AML-193 (cell line): ENCODE results near the gene WWOX.

Experiments
- DNase-seq, 2 experiments: peaks; one replicate each; lab custom pipeline; 2025; lab: John Stamatoyannopoulos, UW

The WWOX gene

DNA sequence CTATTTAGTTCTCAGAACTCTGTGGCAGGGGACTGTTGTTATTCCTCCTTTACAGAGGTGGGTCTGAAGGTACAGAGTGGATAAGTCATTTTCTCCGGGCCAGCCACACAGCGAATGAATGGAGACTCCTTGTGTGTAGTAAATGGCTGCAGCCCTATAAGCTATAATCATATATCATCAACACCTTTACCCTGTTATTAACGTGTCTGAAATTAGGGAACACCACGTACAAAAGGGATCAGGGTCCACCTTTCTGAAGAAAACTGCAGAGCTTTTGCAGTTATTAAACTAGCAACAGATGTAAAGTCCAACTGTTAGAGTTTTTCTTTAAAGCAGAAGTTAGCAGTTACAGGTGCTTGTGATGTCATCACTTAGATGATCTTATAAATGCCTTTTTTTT lies 804.4 kb downstream of the WWOX start:
- no peak for DNase-seq

DNA sequence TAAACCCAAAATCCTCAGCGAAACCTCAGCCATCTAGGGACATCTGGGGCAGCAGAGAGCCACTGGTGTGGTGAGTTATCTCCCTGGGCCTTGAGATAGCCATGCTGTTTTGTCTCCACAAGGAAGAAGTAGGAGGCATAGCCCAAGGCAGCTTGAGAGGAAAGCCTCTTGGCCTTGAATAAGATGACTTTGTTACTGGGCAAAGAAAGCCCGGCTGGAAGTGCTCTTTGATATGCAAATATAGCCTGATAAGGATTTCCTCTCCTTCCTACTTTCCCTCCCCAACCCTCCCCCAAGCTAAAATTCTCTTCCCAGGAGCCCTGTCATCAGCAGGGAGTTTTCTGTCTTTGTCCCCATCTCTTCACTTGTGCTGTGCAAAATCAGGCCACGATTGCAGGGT lies 806.7 kb downstream of the WWOX start:
- no peak for DNase-seq

- DNase-seq = no peak
Measured at GRCh38 chr16:78909226-78909625, 809.8 kb downstream of the WWOX start.

DNA sequence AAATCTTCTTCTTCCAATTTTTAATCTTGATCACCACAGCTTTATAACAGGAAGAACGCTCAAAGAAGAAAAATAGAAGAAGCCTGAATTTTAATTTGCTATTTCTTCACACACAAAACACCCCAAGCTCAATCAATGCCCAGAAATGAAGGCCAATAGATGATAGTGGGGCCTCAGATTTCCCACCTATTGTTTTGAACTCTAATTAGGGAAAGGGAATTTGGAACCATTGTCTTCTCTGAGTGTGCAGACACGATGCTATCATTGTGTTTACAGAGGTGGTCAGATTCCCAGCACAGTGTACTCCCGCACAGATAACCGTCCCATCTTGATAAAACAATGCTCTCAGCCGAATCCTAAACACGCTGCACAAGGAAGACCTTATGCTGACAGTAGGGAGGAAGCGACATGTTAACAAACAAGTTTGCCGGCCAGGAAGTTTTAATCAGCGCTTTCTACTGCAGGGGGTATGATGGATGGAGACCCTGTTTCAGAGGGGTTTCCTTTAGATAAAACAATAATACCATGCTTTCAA lies 816.4 kb downstream of the WWOX start:
- DNase-seq = no peak

DNA sequence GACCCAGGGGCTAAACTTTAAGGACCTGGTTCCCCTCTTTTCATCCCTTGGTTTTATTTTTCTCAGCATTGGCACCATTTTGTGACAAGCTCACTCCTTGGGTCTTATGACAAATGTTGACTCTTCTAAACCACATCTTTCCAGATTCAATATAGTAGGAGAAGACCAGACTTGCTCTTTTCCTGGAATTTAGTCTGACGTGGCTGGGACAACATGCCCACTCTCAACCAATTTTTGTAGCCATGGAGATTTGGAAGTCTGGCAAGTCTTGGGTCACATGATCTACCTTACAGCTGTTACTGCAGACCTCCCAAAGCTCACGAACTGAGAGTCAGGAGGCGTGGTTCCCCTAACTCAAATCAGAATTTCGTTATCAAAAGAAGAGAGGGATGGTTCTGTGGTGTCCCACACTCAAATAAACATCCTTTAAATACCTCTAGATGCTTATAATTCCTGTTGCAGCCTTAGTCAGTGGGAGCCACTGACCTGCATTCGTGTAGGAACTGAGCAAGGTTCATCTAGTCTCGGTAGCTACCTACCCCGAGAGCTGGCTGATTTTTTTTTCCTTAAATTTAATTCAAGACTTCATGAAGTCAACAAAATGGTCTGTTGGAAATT lies 817.6 kb downstream of the WWOX start:
- DNase-seq = no peak

DNA sequence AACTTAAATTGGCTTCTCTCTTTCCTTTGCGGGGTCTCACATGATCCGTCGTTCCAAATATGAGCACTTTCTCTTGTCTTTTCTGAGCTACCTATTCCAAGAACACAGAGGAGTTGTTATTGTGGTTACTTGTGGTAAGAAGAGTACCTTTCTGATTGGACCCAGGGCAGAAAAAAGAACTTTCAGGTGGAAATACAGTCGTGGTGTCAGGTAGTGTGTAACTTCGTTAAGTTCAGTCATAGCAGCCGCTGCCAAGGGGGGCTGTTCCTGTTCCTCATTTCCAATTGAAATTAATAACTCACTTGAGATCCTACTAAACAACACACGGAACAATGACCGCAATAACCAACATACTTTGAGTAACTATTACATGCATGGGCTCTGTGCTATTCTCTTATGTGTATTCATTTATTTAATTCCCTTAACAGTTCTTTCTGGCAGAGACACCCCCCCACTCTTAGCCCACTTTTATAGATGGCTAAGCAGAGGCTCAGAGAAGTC lies 819.4 kb downstream of the WWOX start:
- no peak for DNase-seq

GRCh38 chr16:78919852-78920251 lies 820.4 kb downstream of the WWOX start:
- DNase-seq = no peak

DNA sequence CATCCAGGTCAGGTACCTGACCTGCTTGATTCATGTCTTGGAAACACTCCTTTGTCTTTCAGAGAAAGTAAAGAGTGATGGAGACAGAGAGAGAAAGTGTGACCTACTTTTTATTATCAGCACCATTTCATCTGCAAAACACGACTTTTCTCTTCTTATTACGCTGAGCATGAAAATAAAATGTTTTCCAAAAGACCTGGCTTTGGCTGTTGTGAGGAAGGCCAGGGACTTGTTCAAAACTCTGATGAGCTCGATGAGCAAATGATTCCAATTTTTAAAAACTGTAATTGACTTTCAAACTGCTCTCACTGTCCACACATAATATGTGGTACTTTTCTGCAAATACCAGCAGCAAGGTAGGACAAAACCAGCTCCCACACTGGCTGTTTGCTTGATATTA lies 821.2 kb downstream of the WWOX start:
- DNase-seq = no peak

DNA sequence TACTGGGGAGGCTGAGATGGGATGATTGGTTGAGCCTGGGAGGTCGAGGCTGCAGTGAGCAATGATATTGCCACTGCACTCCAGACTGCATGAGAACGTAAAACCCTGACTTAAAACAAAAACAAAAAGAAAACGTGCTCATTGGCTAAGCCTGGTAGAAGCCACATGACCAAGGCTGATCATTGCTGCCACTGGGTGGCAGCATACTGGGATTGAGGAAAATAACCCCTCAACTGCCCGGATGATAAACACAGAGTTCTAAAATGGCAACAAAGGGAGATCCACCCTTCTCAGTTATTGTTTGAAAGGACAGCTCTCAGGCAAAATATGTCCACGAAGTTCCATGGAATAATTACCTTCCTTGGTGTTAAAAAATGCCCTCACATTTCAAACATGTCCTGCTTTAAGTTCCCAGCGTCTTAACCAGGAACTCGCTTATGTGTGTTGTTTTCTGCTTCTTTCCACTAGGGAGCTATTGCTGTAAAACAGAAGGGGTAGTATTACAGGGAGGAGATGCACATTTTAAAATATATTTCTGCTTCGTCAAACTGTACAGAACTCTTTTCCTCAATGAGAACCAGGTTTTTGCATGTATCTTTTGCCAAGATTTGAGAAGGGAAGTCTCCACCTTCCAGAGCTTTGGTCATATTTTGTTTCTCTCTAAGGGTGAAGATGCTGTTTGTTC lies 825.8 kb downstream of the WWOX start:
- peak in 1 of 2 experiments; percentile 4 for DNase-seq

DNA sequence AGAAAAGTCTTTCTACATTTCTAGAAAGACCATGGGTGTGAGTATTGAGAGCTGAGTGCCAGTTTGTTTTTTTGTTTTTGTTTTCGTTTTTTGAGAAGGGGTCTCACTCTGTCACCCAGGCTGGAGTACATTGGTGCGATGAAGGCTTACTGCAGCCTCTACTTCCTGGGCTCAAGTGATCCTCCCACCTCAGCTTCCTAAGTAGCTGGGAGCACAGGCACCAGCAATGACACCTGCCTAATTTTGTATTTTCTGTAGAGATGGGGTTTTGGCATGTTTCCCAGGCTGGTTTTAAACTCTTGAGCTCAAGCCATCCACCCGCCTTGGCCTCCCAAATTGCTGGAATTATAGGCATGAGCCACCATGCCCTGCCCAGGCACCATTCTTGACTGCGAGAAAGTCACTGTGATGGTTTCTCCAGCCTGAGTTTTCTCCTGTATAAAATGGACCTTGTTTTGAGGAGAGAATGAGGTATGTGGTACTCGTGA lies 827.3 kb downstream of the WWOX start:
- no peak for DNase-seq

DNA sequence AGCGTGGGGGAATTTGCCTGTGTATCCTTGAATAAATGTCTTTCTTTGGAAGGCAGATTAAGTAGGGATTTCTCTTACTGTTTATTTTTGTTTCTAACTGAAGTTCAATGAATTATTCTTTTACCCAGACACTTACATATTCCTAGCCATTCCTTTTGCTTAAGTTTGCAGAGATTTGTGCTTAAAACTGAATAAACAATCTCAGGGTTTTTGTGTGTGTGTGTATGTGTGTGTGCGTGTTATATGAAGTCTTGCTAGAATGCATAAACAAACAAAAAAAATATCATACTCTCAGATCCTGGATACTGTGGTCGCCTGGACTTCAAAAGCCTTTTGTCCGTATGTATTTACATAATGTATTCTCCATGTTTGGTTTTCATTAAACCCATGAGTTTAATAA lies 828.3 kb downstream of the WWOX start:
- DNase-seq = no peak

DNA sequence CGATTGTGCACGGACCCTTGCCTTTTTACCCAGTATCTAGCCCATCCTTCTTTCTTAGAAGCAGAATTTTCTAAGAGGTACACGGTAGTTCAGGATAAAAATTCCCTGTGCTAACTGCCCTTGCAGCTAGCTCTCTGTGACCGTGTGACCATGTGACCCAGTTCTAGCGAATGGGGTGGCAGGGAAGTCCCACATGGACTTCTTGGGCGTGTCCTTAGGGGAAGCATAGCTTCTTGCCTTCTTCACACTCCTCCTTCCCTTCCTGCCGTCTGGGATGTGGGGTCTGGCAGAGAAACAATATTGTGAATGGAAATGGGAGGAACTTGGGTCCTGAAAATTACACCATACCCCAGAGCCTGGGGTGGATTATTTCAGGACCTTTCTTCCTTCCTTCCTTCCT lies 830.4 kb downstream of the WWOX start:
- no peak for DNase-seq

DNA sequence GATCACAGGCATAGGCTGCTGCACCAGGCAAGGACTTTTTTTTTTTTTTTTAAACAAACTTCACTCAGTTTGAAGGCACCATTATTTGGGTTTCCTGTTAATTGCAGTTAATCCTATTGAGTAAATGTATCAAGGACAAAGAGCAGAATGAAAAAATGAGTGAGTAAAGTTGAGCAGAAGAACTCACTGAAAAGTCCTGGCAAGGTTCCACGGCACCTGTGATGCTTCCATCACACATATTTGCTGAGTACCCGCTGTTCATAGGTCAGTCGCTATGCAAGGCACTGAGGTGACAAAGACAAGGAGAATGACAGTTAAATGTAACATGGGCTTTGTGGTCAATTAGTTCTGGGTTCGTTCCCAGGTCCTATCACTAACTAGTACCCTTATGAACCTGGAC lies 831.1 kb downstream of the WWOX start:
- no peak for DNase-seq

DNA sequence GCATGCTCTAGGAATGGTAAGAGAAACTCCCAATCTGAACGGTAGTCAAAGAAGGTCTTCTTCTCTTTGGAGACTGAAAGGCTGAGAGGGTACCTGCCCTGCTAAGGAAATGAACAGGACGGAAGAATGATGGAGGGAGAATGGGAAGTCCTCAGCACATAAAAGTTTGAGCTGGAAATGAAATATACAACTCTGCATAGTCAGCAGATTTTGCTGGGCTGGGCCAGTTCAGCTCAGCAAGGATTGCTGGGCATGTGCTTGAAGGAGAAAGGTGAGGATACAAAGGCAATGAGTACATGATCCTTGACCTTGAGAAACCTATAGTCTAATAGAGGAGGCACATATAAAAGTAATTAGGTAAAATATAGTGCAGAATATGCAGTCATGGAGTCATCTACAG lies 831.8 kb downstream of the WWOX start:
- no peak for DNase-seq

GRCh38 chr16:78931678-78932077 lies 832.2 kb downstream of the WWOX start:
- DNase-seq = no peak

GRCh38 chr16:78932355-78932943 lies 833.0 kb downstream of the WWOX start:
- DNase-seq = no peak

DNA sequence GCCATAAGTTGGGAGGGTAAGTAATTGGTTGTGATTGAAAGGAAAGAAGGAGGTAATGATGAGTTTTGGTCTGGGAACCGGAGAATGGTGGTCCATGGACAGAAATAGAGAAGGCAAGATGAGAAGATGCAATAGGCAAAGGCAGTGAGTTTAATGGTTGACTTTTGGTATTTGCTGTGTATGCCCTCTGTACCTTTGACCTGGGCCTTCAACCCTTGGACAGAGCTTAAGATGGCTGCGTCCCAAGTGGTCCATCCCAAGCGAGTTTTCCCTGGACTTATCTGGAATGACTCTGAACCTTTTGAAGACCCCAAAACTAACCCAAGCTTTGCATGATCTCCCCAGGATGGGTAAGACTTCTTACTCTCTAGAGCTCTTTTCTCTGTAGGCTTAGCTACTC lies 836.6 kb downstream of the WWOX start:
- no peak for DNase-seq

DNA sequence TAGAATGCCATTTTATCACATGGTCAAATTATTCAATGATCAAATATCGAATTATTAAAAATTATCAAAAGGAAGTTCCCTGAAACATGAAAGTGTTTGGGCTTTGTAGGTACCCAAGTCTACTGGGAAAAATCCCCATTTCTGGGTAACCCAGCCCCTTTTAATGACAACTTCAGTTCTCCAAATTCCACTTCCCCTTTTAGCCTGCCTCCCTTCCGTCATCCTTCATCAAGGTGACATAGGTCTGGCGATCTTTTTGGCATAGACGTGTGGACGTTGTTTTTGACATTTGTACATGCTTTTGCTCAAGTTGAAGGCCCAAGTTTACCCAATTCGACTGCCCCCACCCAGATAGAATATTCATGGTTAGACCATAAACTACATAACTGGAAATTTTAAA lies 840.1 kb downstream of the WWOX start:
- DNase-seq = no peak

DNA sequence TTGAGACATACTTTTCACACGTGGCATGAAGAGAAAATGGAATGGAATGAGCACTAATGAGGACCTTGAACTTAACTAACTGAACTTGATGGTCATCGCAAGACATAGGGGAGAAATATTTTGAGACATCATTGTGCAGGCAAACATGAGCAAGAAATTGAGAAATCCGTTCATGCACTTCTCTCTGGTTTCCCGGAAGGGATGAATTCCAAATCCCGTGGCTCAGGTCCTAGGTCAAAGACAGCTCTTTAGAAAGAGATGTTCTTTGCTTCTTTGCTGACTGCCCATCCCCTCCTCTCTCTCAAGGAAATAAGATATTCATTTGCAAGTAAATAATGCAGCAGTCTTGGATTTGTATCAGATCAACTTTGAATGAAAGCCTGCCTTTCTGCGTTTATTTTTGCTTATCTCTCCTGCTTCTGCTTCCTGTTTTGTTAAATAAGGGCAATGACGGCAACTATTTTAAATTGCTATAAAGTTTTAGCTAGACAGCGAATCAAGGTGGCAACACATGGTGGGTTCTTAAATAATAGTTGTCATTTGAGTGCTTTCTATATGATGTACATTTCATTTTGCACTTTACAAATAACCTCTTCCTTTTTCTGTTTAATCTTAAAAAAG lies 843.3 kb downstream of the WWOX start:
- no peak for DNase-seq

GRCh38 chr16:78945336-78945735 lies 845.9 kb downstream of the WWOX start:
- no peak for DNase-seq

DNA sequence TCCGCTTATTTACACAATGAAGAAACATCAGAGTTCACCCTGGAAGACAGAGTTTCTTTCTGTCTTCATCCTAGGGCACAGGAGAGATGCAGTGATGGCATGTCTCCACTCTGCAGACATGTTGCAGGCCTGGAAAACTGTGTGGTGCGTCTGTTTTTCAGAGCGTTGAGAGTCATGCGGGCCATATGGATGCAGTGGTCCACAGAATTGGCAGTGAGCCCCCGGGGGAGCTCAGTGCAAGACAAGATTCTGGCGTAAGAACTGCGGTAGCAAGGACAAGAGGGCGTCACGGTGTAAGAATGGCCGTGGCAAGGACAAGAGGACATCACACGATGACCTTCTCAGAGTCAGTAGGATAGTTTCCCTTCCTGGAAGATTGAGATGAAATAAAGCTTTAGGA lies 847.1 kb downstream of the WWOX start:
- DNase-seq = no peak

DNA sequence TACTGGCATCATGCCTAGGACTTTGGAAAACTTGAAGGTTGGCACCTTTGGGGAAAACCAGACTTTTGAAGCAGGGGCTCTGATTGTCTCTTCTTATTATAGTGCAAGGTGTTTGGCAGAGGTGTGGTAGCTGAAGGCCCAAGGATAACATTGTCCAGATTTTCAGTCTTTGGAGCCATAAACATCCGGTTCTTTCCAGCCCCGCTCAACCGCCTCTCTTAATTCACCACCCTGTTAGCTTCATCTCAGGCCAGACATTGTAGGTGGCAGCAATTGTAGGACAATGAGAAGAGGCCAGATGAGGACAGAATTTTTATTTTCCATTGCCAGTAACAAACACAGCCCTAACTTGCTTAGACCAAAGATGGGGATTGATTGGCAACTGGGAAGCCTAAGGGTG lies 851.3 kb downstream of the WWOX start:
- DNase-seq = no peak

- no peak for DNase-seq
Measured at GRCh38 chr16:78952630-78953029, 853.2 kb downstream of the WWOX start.
